Stimulated activated CD8-positive, alpha-beta memory T cell treated with anti-CD3 and anti-CD28 coated beads, Interleukin-7, amount 100 ng/mL, for 24 hours (primary cell): ENCODE results near the gene IL32.
A peak's percentile ranks its signal among the peaks of the same experiment; 100 is the strongest.
"Not testable (repeated sequence)": the region's sequence is repeated elsewhere in the genome, so short reads cannot be mapped to it uniquely, and the experiment has no call there.

Experiments used
- DNase-seq: peaks from one replicate; pipeline ENCODE4 v3.0.0-alpha.2; 2020; ENCODE audit warnings: low read depth

Gene IL32

GRCh38 chr16:3051494-3051893 is 13.9 kb upstream of the IL32 start:
- no peak for DNase-seq

GRCh38 chr16:3052571-3053329 is 12.7 kb upstream of the IL32 start:
- DNase-seq: not testable (repeated sequence)

- not testable (repeated sequence) for DNase-seq
These were observed 12.1 kb upstream of the IL32 start for GRCh38 chr16:3053330-3053710.

GRCh38 chr16:3054965-3055733 is 10.3 kb upstream of the IL32 start:
- DNase-seq: no peak

GRCh38 chr16:3055734-3056115 is 9.7 kb upstream of the IL32 start:
- DNase-seq: not testable (repeated sequence)

GRCh38 chr16:3056336-3057180 is 8.9 kb upstream of the IL32 start:
- DNase-seq: no peak

GRCh38 chr16:3057181-3058138 is 8.0 kb upstream of the IL32 start:
- DNase-seq: no peak

GRCh38 chr16:3058139-3059030 is 7.1 kb upstream of the IL32 start:
- DNase-seq: no peak

- peak; percentile 71 for DNase-seq
These were observed 6.3 kb upstream of the IL32 start for GRCh38 chr16:3059041-3059722.

- no peak for DNase-seq
These were observed 5.7 kb upstream of the IL32 start for GRCh38 chr16:3059723-3060242.

- DNase-seq: no peak
These were observed 4.9 kb upstream of the IL32 start for GRCh38 chr16:3060339-3061127.

GRCh38 chr16:3062553-3062952 is 2.9 kb upstream of the IL32 start:
- no peak for DNase-seq

- no peak for DNase-seq
These were observed 1.6 kb upstream of the IL32 start for GRCh38 chr16:3063625-3064386.

- DNase-seq: no peak
These were observed 451 bp downstream of the IL32 start for GRCh38 chr16:3065742-3066439.

- DNase-seq: no peak
These were observed 954 bp downstream of the IL32 start for GRCh38 chr16:3066440-3066748.

GRCh38 chr16:3068487-3068886 is 3.0 kb downstream of the IL32 start:
- DNase-seq: no peak

- DNase-seq: not testable (repeated sequence)
These were observed 3.7 kb downstream of the IL32 start for GRCh38 chr16:3069146-3069545.
